ENCODE data around the gene PVALEF. TPM values are rescaled to one million over a fixed set of nuclear protein-coding genes. Genes with fewer than 3 reads are reported as not detected.
A peak's percentile ranks its signal among the peaks of the same experiment; 100 is the strongest.

Gene PVALEF
- total RNA-seq, 3 donors from 2014 or later: not detected

GRCh38 chr17:81203136-81203535 lies 37.8 kb downstream of the PVALEF start:
- no peak for ATAC-seq
- no peaks in the 10 kb centered on the region for H3K4me1 ChIP-seq (ENCODE audit: low read depth)
- H3K36me3 ChIP-seq (ENCODE audit: low read depth): no peaks in the 10 kb centered on the region
- TF ChIP-seq, protein P1, sequence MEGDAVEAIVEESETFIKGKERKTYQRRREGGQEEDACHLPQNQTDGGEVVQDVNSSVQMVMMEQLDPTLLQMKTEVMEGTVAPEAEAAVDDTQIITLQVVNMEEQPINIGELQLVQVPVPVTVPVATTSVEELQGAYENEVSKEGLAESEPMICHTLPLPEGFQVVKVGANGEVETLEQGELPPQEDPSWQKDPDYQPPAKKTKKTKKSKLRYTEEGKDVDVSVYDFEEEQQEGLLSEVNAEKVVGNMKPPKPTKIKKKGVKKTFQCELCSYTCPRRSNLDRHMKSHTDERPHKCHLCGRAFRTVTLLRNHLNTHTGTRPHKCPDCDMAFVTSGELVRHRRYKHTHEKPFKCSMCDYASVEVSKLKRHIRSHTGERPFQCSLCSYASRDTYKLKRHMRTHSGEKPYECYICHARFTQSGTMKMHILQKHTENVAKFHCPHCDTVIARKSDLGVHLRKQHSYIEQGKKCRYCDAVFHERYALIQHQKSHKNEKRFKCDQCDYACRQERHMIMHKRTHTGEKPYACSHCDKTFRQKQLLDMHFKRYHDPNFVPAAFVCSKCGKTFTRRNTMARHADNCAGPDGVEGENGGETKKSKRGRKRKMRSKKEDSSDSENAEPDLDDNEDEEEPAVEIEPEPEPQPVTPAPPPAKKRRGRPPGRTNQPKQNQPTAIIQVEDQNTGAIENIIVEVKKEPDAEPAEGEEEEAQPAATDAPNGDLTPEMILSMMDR (IDR thresholded peaks at IDR 0.05): no peak
- H3K4me3 ChIP-seq: no peak overlapping the region
- intact Hi-C loops (cut with DNase I, micrococcal nuclease): no loop called here
- no peak for DNase-seq
- H3K9me3 ChIP-seq: no peaks in the 10 kb centered on the region

GRCh38 chr17:81204578-81204977 lies 39.3 kb downstream of the PVALEF start:
- DNase-seq (peak in 2 of 3 donors; percentile 30 to 51), ATAC-seq (peak; percentile 48)
- intact Hi-C loops (cut with DNase I, micrococcal nuclease): no loop called here
- no peaks in the 10 kb centered on the region for H3K9me3 ChIP-seq
- H3K4me3 ChIP-seq: no peak overlapping the region
- H3K36me3 ChIP-seq (ENCODE audit: low read depth): no peaks in the 10 kb centered on the region
- no peaks in the 10 kb centered on the region for H3K4me1 ChIP-seq (ENCODE audit: low read depth)
- TF ChIP-seq, protein P1 (IDR thresholded peaks at IDR 0.05): no peak

DNA sequence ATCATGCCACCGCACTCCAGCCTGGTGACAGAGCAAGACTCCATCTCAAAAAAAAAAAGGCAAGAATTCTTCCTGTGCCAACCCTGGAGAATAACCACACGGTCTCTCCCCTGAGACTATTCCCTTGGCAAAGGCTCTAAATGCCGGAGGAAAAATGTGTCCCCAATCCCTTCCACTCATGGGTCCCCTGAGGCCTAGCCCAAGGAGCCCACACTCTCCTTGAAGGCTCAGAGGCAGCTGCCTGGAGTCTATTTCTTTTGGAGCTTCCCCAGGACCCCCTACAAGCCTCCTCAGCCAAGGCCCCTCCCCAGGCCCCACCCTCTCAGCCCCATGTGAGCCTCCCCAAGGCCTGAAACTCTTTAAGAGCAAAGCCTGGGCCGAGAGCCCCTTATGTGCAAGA lies 40.9 kb downstream of the PVALEF start:
- Histone ChIP-seq H3K36me3 (ENCODE audit: low read depth) (no peaks in the 10 kb centered on the region), H3K4me3 (no peak overlapping the region), H3K4me1 (ENCODE audit: low read depth) (no peaks in the 10 kb centered on the region), H3K9me3 (no peaks in the 10 kb centered on the region)
- TF ChIP-seq, protein P1 (IDR thresholded peaks at IDR 0.05): no peak
- no peak for ATAC-seq
- intact Hi-C loops (cut with DNase I, micrococcal nuclease): no loop called here
- no peak for DNase-seq

GRCh38 chr17:81206657-81207056 lies 41.4 kb downstream of the PVALEF start:
- ATAC-seq (no peak), DNase-seq (no peak)
- no peaks in the 10 kb centered on the region for H3K36me3 ChIP-seq (ENCODE audit: low read depth)
- TF ChIP-seq, protein P1 (IDR thresholded peaks at IDR 0.05): no peak
- no peaks in the 10 kb centered on the region for H3K9me3 ChIP-seq
- H3K4me1 ChIP-seq (ENCODE audit: low read depth): no peaks in the 10 kb centered on the region
- intact Hi-C loops (cut with DNase I, micrococcal nuclease): no loop called here
- no peak overlapping the region for H3K4me3 ChIP-seq

- intact Hi-C loops (cut with DNase I, micrococcal nuclease): no loop called here
- no peaks in the 10 kb centered on the region for H3K4me1 ChIP-seq (ENCODE audit: low read depth)
- ATAC-seq: no peak
- DNase-seq: no peak
- H3K9me3 ChIP-seq: no peaks in the 10 kb centered on the region
- H3K36me3 ChIP-seq (ENCODE audit: low read depth): no peaks in the 10 kb centered on the region
- TF ChIP-seq, protein P1 (IDR thresholded peaks at IDR 0.05): no peak
- no peak overlapping the region for H3K4me3 ChIP-seq
Observed at GRCh38 chr17:81207610-81208581, 42.6 kb downstream of the PVALEF start.
